Measurements from ENCODE around the gene HJV.

Gene HJV

DNA sequence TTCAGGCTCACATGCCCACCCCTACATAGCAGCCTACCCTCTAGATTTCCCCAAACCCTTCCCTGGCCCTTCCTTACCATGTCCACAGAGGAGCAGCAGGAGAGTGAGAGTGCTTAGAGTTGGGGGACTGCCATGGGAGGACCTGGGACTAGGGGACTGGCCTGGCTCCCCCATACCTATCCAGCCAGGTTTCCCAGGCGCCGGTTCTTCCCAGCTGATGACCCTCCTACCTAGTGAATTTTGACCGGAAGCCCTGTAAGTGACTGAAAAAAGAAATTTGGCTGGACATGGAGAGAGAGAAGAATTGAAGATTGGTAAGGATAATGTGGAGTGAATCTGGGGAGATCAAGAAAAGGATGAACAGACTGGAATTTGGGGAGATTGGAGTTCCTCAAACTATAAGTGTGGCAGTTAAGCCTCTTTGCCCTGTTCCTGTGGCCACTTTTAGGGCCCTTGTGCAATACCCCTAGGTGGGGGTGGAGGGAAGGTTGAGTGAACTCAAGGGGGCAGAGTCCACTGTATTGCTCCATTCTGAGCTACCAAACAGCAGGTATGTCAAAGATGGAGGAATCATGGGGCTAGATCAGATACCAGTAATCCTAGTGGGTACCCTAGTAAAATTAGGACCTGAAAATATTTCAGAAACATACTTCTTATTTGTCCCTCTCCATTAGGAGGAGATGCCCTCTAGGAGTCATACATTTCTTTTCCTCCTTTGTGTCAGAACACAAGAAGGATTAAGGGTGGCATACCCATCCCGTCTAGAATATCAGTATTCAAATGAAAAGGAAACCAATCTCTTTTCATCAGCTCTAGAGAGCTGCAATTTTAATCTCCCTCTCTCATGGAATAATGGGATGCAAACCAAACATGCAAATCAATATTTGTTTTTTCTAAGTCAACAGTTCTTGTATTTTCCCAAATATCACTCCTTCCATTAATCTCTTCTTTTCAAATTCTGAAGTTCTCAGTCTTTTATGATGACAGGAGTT is 1.2 kb downstream of the HJV start:
- DNase-seq, result no peak

GRCh38 chr1:146019231-146020057 is 2.1 kb downstream of the HJV start:
- no peak for DNase-seq

DNA sequence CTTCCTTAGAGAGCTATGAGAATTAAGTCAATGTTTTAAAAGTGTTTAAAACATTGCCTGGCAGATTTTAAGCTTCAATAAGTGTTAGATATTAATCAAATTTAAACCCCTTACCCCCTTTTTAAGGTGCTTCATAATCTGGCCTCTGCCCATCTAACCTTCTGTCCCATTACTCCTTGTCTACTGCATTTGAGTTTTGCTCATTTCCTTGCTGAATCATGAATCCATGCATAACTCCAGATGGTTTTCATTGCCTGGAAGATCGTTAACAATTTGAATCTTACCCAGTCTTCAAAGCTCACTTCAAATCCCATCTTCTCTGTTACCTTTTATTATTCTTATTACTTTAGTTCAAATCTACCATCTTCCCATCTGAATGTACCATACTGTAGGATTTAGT is 4.6 kb downstream of the HJV start:
- DNase-seq, result no peak

- DNase-seq, result no peak
Observed at GRCh38 chr1:146013559-146013922, 8.0 kb downstream of the HJV start.

- DNase-seq, result peak in 1 of 2 donors; percentile 71
Observed at GRCh38 chr1:146012703-146013558, 8.6 kb downstream of the HJV start.

GRCh38 chr1:146010126-146010738 is 11.3 kb downstream of the HJV start:
- DNase-seq, result no peak

- no peak for DNase-seq
Observed at GRCh38 chr1:146007489-146008133, 13.9 kb downstream of the HJV start.

DNA sequence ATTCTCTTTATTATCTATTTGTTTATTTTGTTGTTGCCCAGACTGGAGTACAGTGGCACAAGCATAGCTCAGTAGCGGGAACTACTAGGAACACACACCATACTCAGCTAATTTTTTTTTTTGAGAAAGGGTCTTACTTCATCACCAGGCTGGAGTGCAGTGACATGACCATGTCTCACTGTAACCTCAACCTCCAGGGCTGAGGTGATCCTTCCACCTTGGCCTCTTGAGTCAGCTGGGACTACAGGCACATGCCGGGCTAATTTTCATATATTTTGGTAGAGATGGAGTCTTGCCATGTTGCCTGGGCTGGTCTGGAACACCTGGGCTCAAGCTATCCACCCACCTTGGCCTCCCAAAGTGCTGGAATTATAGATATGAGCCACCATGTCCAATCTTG is 19.8 kb downstream of the HJV start:
- no peak for DNase-seq

DNA sequence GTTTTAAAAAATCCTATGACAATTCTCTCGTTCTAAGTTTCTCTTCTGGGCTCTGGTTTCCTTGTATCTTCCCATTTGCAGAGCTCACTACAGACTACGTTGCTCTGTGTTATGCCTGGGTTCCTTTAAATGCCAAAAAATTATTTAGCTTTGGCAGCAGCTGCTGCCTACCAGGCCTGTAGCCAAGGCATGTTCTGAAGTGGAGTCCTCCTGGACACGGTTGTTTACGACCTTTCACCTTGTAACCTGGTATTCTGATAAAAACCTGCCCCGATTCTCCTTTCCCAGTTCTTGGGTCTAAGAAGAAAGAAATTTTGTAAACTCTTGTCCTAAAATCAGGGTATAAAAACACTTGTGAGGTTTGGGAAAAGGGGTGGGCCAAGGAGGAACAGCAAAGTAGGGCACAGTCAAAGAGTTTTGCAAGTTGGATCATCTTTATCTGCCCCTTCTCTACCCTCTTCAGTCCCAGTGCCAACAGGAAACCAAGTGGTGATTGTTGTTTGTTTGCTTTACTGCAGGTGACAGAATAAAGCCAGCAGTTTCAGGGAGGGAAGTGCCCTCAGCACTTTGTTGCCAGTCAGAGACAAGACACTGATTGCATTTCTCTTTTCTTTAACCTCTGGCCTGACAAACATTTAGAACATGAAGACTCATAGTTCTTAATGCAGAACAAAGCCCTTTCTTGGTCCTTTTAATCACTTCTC is 22.1 kb downstream of the HJV start:
- DNase-seq, result no peak

DNA sequence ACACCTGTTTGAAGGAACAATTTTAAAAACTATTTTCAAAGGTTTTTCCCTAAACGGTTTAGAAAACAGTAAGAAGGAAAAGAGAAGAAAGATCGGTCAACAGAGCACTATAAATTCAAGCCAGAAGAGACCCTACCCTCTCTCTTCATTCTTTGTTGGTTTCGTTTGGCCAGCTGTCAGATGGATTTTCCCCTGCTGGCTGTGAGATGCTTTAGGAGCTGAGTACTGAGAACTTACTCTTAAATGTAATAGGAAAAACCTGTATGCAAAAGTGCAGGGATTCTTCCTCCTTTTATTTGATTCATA is 23.9 kb downstream of the HJV start:
- peak in 1 of 2 donors; percentile 26 for DNase-seq

DNA sequence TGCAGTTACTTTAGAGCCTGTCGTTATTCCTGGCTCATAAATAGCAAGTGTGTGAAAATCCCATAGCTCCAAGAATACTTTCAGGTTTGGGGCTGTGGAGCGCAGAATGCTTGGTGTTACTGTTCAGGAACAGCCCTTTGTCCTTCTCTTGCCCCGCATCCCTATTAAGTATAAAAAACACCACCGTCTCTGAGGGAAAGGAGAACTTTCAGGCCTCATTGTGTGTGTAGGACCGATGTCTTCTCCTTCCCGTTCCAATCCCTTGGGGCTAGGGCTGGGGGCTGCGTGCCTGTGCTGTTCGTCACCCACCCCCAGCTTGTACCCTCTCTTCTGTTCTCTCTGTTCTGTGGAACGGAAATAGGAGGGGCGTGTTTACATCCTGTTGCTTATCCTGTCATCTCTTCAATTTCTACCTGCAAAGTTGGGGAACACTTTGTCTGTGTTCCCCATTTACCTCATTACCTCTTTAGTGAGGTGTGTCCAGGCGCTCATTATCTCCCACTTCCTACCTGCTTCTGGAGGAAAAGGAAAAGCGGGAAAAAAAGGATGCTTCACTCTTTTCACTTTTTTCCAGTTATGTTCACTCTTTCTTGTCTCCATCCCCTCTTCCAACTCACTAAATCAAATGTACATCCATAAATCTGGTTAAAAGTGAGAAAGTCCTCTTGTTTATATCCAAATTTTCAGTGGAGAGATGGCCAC is 24.4 kb downstream of the HJV start:
- peak in 1 of 2 donors; percentile 57 for DNase-seq

GRCh38 chr1:145996433-145997015 is 25.0 kb downstream of the HJV start, which contains the start of gene TXNIP:
Gene TXNIP, minus strand, starts transcription at chr1:145996579. Its CDS starts 313 bp downstream, at chr1:145996266.
- peak; percentile 72 to 94 for DNase-seq

DNA sequence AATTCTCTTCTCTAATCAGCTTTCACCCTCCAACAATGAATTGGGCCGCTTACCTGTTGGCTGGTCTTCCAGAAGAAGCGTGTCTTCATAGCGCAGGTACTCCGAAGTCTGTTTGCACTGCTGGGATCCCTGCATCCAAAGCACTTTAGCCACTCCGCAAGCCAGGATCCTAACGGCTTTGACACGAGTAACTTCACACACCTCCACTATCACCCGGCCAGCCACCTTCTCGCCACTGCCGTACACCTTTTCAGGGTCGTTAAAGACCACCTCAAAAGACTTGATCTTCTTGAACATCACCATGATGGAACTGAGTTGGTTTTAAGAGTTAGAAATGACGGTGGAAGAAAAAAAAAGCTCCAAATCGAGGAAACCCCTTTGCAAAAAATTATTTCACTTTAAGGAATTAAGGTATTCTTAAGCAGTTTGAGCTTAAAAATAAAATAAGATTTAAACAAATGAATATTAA is 25.5 kb downstream of the HJV start:
- no peak for DNase-seq

DNA sequence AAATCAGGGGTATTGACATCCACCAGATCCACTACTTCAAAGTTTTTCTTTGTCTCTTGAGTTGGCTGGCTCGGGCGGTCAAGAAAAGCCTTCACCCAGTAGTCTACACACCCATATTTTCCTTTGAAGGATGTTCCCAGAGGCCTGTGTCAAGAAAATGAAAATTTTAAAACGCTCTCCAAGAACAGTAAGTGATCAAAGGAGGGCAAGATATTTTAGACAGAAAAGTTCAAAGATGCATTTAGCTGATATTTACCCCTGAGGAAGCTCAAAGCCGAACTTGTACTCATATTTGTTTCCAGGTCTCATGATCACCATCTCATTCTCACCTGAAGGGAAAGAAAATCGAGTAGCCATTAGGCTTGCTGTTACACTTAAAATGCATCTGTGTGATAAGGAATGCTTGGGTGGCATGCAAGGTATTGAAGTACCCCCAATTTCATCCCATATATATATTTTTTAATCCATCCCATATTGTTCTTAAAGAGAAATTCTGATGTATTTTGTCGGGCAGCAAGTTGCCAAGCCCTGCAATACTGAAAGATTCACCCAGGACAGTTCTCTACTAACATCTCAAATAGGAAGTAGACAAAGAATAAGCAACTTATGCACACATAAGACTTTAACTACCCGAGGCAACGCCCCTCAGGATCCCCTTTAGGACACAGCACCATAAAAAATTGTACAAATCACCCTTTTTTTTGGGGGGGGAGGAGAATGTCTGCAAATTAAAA is 26.2 kb downstream of the HJV start:
- DNase-seq, result no peak

DNA sequence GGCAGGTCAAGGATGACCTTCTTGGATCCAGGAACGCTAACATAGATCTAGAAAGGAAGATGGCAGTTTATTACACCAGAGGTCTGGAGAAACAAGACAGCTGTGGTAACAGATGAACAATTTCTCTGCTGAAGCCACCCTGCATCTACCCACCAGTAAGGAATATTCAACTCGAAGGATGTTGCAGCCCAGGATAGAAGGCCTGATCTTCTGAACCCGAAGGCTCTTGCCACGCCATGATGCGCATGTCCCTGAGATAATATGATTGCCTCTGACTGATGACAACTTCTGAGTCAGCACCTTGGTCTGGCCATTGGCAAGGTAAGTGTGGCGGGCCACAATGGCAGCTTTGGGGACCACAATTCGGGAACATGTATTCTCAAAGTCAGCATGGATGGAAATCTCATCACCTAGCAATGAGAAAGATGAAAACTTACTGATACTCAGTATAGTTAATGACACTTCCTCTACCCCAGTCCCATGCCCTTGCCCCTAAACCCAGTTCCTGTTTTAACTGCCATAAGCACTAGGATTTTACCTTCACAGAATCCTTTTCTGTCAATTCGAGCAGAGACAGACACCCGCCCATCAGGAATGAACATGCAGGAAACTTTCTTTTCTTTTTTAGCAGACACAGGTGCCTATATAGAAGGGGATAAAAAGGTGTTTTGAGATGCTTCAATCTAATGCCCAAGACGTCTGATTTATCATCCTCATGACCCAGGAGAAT is 27.0 kb downstream of the HJV start:
- DNase-seq, result no peak

DNA sequence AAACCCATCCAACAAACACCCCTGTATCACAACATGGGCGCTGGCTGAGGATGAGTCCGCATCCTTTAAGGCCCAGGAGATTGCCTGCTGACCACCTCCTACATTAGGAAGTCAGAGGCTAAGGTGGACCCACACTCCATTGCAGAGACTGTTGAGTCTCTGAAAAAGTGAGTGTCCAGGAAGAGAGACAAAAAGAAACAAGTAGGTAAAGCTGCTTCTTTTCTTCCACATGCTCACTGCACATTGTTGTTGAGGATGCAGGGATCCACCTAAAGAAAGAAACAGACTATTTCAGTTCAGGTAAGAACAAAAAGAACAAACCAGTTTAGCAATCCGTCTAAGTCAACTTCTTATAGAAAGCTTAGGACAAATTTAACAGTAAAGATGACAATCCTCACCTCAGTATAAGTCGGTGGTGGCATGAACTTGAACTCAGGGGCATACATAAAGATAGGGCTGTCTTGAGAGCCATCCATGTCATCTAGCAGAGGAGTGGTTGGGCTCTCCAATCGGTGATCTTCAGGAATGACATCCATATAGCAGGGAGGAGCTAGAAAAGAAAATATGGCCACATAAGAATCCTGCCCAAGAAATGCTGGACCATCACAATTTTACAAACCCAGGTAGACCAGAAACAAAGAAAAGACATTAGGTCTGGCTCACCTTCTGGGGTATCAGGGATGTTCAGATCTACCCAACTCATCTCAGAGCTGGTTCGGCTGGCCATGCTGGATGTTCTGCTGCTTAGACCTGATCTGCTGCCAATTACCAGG is 27.7 kb downstream of the HJV start:
- no peak for DNase-seq

DNA sequence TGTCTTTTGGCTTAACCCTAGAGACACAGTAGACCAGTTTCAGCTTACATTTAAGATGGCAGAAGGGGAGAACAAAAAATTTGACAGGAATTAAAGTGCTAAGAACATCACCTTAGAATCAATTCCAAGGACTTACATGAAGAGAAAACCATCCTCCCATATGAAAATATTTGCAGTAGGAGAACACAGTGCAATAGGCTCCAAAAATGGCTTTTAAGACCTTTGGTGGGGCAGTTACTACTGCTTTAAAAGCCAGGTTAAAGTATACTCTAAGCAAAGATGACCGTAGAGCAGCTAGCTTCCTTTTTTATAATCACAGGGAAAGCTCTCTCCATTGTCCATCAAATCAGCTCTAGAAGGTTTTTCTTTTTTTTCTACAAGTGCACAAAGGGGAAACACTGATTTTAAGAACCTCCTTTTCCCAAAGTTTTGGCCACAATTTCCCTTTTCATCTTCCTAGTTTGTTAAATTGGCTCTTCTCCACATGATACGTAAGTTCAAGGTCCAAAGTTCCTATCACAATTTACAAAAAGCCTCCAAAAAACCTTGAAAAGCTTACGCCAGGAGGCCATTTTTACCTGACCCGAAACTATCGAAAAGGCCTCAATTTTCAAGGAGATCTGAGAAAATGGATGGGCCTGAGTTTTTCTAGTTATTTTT is 28.4 kb downstream of the HJV start:
- DNase-seq, result no peak
